Measurements from ENCODE around the gene GLO1. TPM values are rescaled to one million over a fixed set of nuclear protein-coding genes. Genes with fewer than 3 reads are reported as not detected.

GLO1 gene
- total RNA-seq, 1 donor from 2014 or later: 80.8 TPM

- DNase-seq (ENCODE audit: extremely low spot score, unreplicated experiment): no peak
- peak; percentile 12 for TF ChIP-seq CTCF (IDR thresholded peaks at IDR 0.05)
Measured at GRCh38 chr6:38646166-38646878, 56.6 kb downstream of the GLO1 start.

GRCh38 chr6:38644951-38645350 lies 58.0 kb downstream of the GLO1 start:
- no peak for DNase-seq (ENCODE audit: extremely low spot score, unreplicated experiment)
- no peak overlapping the region for H3K4me3 Mint-ChIP-seq (ENCODE audit: unreplicated experiment)
- no peak for TF ChIP-seq CTCF (IDR thresholded peaks at IDR 0.05)
- H3K27me3 Mint-ChIP-seq (ENCODE audit: unreplicated experiment): no peaks in the 10 kb centered on the region
- H3K9me3 Mint-ChIP-seq (ENCODE audit: unreplicated experiment): no peaks in the 10 kb centered on the region
- no peaks in the 10 kb centered on the region for H3K36me3 Mint-ChIP-seq (ENCODE audit: unreplicated experiment)
- peaks cover 25% of the 10 kb centered on the region for H3K4me1 Mint-ChIP-seq (ENCODE audit: unreplicated experiment)
- H3K27ac Mint-ChIP-seq (ENCODE audit: unreplicated experiment): no peak overlapping the region

More at GRCh38 chr6:38646166-38646878, 56.6 kb downstream of the GLO1 start:
- Mint-ChIP-seq H3K36me3 (ENCODE audit: unreplicated experiment) (peaks cover 3% of the 10 kb centered on the region), H3K9me3 (ENCODE audit: unreplicated experiment) (no peaks in the 10 kb centered on the region), H3K4me1 (ENCODE audit: unreplicated experiment) (peaks cover 15% of the 10 kb centered on the region), H3K4me3 (ENCODE audit: unreplicated experiment) (no peak overlapping the region), H3K27ac (ENCODE audit: unreplicated experiment) (no peak overlapping the region), H3K27me3 (ENCODE audit: unreplicated experiment) (no peaks in the 10 kb centered on the region)

- Mint-ChIP-seq H3K27me3 (ENCODE audit: unreplicated experiment) (no peaks in the 10 kb centered on the region), H3K4me1 (ENCODE audit: unreplicated experiment) (peaks cover 21% of the 10 kb centered on the region), H3K9me3 (ENCODE audit: unreplicated experiment) (no peaks in the 10 kb centered on the region), H3K4me3 (ENCODE audit: unreplicated experiment) (peak overlapping the region; percentile 89), H3K27ac (ENCODE audit: unreplicated experiment) (peak overlapping the region; percentile 94), H3K36me3 (ENCODE audit: unreplicated experiment) (no peaks in the 10 kb centered on the region)
- no peak for DNase-seq (ENCODE audit: extremely low spot score, unreplicated experiment)
- no peak for TF ChIP-seq CTCF (IDR thresholded peaks at IDR 0.05)
Measured at GRCh38 chr6:38640216-38640909, 62.6 kb downstream of the GLO1 start.

GRCh38 chr6:38639498-38640215 lies 63.3 kb downstream of the GLO1 start, which contains the start of gene BTBD9:
BTBD9 (minus strand) TSS chr6:38639929.
- H3K9me3 Mint-ChIP-seq (ENCODE audit: unreplicated experiment): no peaks in the 10 kb centered on the region
- DNase-seq (ENCODE audit: extremely low spot score, unreplicated experiment): peak; percentile 93
- peaks cover 20% of the 10 kb centered on the region for H3K4me1 Mint-ChIP-seq (ENCODE audit: unreplicated experiment)
- peak within 1 kb of the TSS; percentile 89 for H3K4me3 Mint-ChIP-seq (ENCODE audit: unreplicated experiment)
- H3K27me3 Mint-ChIP-seq (ENCODE audit: unreplicated experiment): no peaks in the 10 kb centered on the region
- TF ChIP-seq CTCF (IDR thresholded peaks at IDR 0.05): no peak
- peak within 1 kb of the TSS; percentile 94 for H3K27ac Mint-ChIP-seq (ENCODE audit: unreplicated experiment)
- H3K36me3 Mint-ChIP-seq (ENCODE audit: unreplicated experiment): no peaks in the 10 kb centered on the region

Measured in osteocyte (in vitro differentiated cells).